HG03103 (cell line): Measurements from ENCODE around the gene XPO5.
"Not testable (repeated sequence)": the region's sequence is repeated elsewhere in the genome, so short reads cannot be mapped to it uniquely, and the experiment has no call there.

ENCODE experiments used
- ATAC-seq: cut with Tn5 transposase; IDR thresholded peaks from one replicate; pipeline ENCODE4 v1.9.1; 2021; ENCODE audit warnings: low read depth; ENCODE audit not compliant: unreplicated experiment

XPO5 gene

DNA sequence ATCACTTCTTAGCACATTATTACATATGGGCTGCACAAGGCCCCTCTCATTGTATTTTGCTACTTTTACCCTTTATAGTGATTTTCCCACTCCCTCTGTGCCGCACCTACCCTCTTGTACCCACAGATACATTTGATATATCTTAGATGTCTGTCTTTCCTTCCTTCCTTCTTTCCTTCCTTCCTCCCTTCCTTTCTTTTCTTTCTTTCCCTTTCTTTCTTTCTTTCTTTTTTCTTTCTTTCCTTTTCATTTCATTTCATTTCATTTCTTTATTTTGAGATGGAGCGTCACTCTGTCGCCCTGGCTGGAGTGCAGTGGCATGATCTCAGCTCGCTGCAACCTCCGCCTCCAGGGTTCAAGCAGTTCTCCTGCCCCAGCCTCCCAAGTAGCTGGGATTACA is 12.4 kb upstream of the XPO5 start:
- ATAC-seq: no peak

DNA sequence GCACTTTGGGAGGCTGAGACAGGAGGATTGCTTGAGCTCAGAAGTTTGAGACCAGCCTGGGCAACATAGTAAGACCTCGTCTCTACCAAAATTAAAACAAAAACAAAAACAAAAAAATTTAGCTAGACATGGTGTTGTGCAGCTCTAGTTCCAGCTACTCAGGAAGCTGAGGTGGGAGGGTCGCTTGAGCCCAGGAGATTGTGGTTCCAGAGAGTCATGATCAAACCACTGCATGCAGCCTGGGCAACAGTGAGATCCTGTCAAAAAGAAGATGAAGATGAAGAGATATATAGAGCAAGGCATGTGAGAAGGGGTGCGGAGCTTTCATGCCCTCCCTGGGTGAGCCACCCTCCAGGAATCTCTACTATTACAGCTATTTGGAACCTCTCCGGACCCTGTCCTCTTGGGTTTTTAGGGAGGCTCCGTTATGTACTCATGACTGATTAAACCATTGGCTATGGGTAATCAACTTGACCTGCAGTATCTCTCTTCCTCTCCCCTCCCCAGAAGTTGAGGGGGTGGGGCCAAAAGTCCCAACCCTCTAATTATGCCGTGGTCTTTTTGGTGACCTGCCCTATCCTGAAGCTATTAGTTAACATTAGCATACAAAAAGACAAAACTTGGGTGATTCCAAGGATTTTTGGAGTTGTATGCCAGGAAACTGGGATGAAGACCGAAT is 9.2 kb upstream of the XPO5 start:
- no peak for ATAC-seq

DNA sequence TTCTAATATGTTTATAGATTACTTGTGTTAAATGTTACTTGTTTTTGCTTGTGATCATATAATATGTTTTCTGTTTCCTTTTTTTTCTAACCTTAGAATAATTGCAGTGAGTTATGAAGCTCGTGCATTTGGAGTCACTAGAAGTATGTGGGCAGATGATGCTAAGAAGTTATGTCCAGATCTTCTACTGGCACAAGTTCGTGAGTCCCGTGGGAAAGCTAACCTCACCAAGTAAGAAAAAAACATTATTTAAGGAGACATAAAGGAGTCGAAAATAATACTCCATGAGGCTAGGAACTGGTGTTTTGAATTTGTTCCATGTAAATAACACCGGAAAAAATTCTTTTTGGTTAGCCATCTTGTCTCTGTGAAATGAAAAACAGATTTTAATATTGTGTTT is 7.1 kb upstream of the XPO5 start:
- no peak for ATAC-seq

DNA sequence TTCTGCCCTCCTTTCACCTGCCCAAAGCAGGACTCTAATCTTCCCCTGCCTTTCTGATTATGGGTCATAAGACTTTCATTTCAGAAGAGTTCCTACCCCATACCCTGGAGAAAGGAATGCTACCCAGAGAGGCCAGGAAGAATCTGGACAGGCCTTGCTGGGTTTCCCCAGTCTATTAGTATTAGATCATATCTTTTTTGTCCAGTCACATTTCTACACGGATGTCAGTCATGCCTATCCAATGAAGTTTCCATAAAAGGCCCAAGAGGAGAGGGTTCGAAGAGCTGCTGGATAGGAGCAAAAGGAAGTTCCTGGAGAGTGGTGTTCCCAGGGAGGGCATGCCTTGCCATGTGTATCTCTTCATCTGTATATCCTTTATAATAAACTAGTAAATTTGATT is 3.3 kb upstream of the XPO5 start:
- no peak for ATAC-seq

DNA sequence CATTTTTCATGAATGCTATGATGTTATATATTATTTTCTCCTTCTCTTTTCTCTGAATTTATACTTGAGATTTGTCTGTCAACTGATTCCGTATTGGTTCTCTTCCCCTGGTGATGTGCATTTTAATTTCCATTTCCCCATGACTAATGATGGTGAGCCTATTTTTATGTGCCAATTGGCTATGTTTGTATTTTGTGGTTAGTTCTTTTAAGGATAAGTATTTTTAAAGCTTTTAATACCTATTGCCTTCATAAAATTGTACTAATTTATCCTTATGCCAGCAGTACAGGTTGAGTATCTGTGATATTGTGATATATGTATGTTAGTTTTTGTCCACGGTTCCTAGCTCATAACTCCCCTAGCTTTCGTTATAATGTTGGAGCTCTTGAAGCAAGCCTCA is 2.9 kb upstream of the XPO5 start:
- no peak for ATAC-seq

DNA sequence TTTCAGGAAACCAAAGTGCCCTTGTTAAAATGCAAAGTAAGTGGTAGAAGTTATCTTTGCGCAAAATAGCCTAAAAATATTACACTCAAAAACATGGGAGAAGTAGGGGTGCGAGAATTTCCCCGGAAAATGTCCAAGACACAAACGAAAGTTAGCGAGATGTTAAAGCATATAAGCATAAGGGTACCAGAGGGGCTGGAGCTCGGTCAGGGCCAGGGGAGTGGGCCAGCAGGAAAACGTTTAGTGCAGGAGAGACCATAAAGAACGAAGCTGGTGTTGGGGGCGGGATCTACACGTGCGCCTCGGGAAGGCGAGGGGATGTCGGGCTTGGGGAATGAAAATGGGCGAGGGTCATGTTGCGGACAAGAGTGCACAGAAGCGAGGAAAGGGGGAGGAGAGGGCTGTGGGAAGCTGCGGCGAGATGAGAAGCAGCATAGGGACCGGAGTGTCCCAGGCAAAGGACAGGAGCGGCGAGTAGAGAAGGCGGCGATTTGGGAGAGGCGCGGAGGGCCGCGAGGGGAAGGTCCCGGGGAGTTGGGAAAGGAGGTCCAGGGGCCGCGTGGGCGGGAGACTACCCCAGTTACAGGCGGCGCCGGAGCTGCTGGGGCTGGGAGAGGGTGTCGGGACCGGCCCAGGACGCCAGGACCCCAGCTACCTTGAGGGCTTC is 600 bp downstream of the XPO5 start:
- ATAC-seq: no peak

DNA sequence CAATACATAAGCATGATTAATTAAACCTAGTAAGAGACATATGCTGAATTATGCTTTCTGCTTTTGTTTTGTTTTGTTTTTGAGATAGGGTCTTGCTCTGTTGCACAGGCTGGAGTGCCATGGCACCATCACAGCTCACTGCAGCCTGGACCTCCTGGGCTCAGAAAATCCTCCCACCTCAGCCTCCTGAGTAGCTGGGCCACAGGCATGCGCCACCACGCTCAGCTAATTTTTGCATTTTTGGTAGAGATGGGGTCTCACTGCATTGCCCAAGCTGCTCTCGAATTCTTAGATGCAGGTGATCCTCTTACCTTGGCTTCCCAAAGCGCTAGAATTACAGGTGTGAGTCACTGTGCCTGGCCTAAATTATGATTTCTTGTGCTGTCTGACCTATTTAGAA is 3.8 kb downstream of the XPO5 start:
- ATAC-seq: no peak

DNA sequence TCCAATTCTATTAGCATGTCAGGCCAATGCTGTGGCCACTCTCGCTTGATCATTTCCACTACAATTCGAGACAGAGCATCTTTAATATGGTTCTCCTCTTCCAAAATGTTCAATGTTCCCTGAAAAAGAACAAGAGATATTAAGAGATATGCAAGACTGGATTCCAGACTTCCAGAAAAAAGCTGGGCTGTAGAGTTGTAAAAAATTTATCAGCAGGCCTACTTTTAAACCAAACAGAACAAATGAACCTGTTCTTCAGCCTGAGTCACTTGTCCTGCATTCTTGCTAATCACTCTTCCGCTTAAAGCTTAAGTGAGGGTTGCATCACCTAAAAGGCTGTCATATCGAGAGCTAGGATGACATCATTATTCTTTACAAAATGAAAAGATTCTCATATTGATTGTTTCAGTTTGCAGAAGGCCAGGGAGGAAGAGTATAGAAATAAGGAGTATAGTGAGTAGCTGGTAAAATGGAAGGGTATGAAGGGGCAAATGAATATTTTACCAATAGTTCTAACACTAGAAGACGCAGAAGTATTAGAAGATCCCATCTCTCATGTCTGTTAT is 4.9 kb downstream of the XPO5 start:
- ATAC-seq: no peak

DNA sequence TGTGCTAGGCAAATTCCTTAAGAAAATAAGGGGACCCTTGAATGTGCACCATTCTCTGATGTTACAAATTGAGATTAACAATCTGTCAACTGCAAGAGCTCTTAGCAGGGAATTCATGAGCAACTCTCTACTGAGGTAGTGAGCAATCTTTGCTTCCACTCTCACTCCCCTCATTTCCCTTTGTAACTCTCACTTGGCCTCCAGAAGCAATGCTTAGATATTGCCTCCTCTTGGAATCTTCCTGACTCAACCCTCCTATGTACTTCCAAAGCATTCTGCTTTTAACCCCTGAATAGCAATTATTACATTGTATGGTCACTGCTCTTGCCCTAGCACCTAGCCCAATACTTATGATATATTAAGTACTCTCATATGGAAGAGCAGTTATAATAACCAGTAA is 16.5 kb downstream of the XPO5 start:
- ATAC-seq: no peak

DNA sequence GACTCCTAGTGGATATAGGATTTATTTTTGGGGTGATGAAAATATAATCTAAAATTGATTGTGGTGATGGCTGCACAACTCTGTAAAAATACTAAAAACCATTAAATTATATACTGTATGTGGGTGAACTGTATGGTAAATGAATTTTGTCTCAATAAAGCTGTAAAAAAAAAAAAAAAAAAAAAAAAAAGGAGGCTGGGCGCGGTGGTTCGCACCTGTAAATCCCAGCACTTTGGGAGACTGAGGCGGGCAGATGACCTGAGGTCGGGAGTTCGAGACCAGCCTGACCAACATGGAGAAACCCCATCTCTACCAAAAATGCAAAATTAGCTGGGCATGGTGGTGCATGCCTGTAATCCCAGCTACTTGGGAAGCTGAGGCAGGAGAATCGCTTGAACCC is 18.2 kb downstream of the XPO5 start:
- ATAC-seq: not testable (repeated sequence)

DNA sequence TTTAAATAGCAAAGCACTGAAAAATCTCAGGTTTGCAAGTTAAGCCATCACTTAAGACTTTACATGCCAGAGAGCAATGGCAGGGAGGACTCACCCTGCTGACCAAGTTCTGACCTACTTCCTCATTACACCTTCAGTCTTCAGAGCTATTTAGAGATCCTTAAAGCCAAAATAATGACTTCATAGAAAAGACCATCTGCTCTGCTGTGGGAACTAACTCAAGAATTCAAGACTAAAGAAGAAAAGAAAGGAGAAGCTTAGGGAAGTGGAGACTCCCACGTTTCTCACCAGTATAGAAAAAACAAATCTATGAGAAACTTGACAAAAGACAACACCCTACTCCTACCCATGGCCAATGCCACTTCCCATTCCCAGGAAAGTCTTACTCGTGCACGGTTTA is 28.6 kb downstream of the XPO5 start:
- ATAC-seq: no peak

DNA sequence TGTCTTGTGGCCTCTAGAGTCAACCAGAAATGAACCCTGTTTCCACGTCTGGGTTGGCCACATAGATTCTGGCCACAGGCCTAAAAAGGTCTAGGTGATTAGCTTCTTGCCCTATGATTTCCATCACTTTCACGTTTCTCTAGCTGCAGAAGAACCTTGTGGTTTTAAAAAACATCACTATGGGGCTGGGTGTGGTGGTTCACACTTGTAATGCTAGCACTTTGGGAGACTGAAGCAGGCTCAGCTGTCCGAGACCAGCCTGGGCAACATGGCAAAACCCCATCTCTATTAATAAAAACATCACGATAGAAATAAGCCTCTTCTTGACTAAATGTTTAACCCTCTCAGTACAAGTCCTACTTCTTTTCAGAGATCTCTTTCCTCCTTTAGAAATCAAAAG is 31.4 kb downstream of the XPO5 start:
- ATAC-seq: no peak

DNA sequence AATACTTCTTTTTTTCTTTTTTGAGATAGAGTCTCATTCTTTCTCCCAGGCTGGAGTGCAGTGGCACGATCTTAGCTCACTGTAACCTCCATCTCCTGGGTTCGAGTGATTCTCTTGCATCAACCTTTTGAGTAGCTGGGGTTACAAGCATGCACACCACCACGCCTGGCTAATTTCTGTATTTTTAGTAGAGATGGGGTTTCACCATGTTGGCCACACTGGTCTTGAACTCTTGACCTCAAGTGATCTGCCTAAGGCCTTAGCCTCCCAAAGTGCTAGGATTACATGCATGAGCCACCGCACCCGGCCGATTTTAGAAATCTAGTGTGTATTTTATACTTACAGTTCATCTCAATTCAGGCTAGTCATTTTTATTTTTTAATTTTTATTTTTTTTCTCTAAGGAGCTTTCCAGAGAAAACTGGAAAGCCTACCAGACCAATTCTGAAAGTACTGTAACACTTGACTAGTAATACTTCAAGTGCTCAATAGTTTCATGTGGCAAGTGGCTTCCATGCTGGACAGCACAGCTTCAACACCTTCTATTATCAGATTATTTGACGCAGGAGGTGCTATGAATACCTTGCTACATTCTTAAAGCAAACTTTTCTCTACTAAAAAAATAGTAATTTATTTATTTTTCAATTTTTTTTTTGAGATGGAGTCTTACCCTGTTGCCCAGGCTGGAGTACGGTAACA is 33.9 kb downstream of the XPO5 start:
- no peak for ATAC-seq

DNA sequence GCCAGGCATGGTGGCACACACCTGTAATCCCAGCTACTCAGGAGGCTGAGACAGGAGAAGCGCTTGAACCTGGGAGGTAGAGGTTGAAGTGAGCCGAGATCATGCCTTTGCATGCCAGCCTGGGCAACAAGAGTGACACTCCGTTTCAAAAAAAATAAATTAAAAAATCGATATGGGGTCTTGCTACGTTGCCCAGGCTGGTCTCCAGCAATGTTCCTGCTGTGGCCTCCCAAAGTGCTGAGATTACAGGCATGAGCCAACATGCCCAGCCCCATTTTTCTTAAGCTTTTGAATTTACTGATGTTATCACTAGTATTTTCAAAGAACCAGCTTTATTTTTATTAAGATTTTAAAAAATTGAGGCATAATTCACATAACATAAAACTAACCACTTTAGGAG is 35.3 kb downstream of the XPO5 start:
- no peak for ATAC-seq

DNA sequence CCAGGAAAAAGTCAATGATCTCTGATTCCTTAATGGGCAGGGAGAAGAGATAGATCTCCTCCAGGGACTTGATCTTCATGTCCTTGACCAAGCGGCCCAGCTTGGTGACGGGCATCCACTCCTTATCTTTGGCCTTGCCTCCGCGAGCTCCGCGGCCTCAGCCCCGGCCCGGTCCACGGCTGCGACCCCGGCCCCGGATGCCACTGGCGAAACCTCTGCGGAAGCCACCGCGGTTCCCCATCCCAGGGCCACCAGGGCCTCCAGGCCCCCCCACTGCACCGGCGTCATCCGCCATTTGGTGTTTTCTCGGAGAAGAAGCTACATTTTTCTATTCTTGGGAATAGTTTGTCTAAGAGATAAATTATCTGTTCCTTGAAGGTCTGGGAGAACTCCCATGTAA is 36.4 kb downstream of the XPO5 start:
- ATAC-seq: not testable (repeated sequence)

DNA sequence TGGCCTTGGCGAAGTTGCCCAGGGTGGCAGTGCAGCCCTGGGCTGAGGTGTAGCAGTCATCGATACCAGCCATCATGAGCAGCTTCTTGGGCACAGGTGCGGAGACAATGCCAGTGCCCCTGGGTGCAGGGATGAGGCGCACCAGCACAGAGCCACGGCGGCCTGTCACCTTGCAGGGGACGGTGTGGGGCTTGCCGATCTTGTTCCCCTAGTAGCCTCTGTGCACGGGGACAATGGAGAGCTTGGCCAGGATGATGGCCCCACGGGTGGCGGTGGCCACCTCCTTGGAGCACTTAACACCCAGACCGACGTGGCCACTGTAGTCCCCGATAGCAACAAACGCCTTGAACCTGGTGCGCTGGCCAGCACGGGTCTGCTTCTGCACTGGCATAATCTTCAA is 36.9 kb downstream of the XPO5 start:
- ATAC-seq: not testable (repeated sequence)

DNA sequence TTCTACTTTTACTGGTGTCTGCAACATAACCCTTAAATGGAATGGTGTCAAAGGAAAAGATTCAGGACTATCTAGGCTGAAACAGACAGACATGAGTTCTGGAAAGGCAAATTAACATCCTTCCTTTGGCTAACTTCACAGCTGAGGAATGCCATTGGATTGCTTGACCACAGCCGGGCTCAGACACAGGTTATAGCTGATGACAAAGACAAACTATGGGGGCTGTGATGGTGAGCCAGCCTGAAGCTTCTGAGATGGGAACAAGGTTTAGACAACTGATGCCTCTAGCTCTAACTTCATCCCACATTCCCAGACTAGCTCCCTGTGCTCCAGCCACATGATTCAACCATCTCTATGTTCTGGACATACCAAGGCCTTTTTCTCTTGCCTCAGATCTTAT is 43.6 kb downstream of the XPO5 start:
- ATAC-seq: no peak

DNA sequence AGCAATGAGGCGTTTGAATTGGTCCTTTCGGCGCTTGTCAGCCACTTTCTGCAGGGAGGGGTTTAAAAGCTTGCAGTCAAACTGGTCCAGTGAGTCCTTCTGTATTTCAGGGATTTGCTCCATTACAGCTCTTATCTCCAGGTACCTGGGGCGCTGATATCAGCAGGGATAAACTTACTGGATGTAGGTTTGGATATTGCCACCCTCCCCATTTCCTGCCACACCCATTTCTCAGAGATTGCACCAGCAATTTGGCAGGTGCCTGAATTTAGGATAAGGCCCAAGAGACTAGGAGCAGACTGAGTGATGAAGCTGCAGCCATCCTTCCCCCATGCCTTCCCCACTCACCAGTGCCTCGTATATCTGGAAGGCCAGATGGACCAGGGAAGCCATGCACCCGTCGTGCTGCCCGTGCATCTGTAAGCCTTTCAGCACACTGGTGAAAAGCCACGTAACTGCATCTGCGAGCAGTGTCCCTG is 51.3 kb downstream of the XPO5 start:
- ATAC-seq: no peak

DNA sequence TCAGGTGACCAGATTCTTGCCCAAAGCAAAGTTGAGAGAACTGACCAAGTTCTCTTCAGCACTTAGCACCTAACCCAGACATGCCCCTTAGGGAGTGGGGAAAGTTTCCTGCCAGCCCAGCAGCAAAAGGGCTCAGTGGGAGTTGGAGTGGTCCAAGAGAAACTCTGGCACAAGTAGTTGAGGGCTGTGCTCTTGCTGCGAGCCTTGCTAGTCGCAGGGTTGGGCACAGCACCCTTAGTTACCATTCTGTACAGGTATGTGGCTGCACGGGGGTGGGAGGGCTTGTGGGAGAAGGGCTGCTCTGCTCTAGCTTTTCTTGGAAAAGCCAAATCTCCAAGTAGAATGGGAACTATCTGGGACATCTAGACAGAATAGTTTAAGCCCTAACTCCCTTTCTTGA is 52.6 kb downstream of the XPO5 start:
- no peak for ATAC-seq

DNA sequence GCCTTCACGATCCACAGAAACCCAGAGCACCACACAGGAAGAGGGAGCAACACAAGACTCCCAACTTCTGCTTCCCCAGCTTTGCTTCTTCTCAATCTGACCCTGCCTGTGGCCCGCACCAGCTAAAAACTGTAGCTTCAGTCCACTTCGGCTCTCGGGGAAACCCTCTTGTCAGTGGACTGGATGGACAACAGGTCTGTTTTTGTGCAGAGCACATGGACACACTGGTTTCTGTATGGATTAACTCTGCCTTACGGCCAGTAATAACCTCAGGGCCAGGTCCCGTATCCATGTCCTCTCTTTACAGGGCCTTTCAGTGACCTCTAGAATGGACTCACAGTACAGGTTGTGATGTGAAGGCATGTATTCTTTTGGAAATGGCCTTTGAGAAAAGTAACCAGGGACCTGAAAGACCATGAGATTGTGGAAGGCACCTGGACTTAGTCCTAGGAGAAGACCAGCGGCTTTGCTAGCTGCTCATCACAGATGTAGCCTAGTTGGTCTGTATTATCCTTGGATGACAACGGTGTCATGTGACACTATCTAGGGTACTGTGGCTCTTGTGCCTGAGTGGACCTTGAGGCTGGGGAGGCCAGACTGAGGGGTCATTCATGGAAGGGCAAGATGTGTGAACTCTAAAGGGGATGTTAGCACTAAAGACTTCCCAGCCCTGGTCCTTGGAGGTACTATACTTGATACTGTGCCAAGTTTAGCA is 53.1 kb downstream of the XPO5 start:
- ATAC-seq: no peak

DNA sequence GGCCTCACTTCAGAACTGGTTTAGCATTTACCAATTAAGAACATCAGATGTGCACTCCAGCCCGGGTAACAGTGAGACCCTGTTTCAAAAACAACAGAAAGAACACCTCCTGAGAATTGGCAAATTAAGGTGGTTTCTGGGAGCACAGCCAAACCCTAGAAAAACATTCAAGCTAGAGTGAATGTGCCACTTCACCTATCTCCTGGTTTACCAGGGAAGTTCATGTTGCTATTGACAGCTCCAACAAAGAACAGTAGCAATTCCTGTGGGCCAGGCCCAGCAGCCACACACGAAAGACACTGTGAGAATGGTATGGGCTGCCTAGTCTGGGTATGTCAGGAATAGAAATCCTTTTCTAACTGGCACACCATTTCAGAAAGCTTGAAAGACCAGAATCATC is 54.0 kb downstream of the XPO5 start:
- ATAC-seq: no peak
